ENCODE results near the gene INF2. TPM values are rescaled to one million over a fixed set of nuclear protein-coding genes. Genes with fewer than 3 reads are reported as not detected.

INF2 gene
- total RNA-seq, 3 donors from 2014 or later (not counting 1 experiment from before 2014, with no cell fraction given): 12.7 to 21.9 (median 15.3) TPM

- Mint-ChIP-seq H3K9me3 (no peaks in the 10 kb centered on the region), H3K27ac (peak overlapping the region in 1 of 2 donors; percentile 24), H3K36me3 (no peaks in the 10 kb centered on the region), H3K4me3 (peak overlapping the region; percentile 52), H3K27me3 (ENCODE audit: low read depth in 2 of 2) (no peaks in the 10 kb centered on the region), H3K4me1 (peaks cover 13 to 32% of the 10 kb centered on the region in 2 donors)
- H3K4me3 ChIP-seq (ENCODE audit: low read length): peak overlapping the region; percentile 44
- intact Hi-C loops (cut with micrococcal nuclease): no loop called here
- no peaks in the 10 kb centered on the region for H3K9me3 ChIP-seq (ENCODE audit: control insufficient read depth, insufficient read depth, low read length)
- H3K27me3 ChIP-seq (ENCODE audit: control insufficient read depth, insufficient read depth, low read length): no peaks in the 10 kb centered on the region
- peak in 2 of 3 donors; percentile 38 to 54 for ATAC-seq
- no peak overlapping the region for H3K27ac ChIP-seq (ENCODE audit: low read length)
- H3K4me1 ChIP-seq (ENCODE audit: control insufficient read depth, insufficient read depth, low read length): peaks cover 57% of the 10 kb centered on the region
- no peak for TF ChIP-seq CTCF (IDR thresholded peaks at IDR 0.05)
- DNase-seq: peak in 1 of 2 donors; percentile 35
- no peaks in the 10 kb centered on the region for H3K36me3 ChIP-seq (ENCODE audit: control insufficient read depth, insufficient read depth, low read length)
- WGBS (ENCODE audit: insufficient coverage): 12% methylated on average over 50 of the region's 50 CpGs
These were observed 678 bp downstream of the INF2 start for GRCh38 chr14:104689881-104690711.

- 85% methylated on average over 16 of the region's 16 CpGs for WGBS (ENCODE audit: insufficient coverage)
- no peaks in the 10 kb centered on the region for H3K36me3 ChIP-seq (ENCODE audit: control insufficient read depth, insufficient read depth, low read length)
- H3K4me1 ChIP-seq (ENCODE audit: control insufficient read depth, insufficient read depth, low read length): peaks cover 66% of the 10 kb centered on the region
- intact Hi-C loops (cut with micrococcal nuclease): no loop called here
- no peak for TF ChIP-seq CTCF (IDR thresholded peaks at IDR 0.05)
- Mint-ChIP-seq H3K27me3 (ENCODE audit: low read depth in 2 of 2) (no peaks in the 10 kb centered on the region), H3K9me3 (no peaks in the 10 kb centered on the region), H3K4me1 (peaks cover 16 to 37% of the 10 kb centered on the region in 2 donors), H3K4me3 (no peak overlapping the region), H3K27ac (no peak overlapping the region), H3K36me3 (no peaks in the 10 kb centered on the region)
- no peaks in the 10 kb centered on the region for H3K27me3 ChIP-seq (ENCODE audit: control insufficient read depth, insufficient read depth, low read length)
- no peak for ATAC-seq
- H3K4me3 ChIP-seq (ENCODE audit: low read length): no peak overlapping the region
- peak in 1 of 2 donors; percentile 20 for DNase-seq
- no peak overlapping the region for H3K27ac ChIP-seq (ENCODE audit: low read length)
- no peaks in the 10 kb centered on the region for H3K9me3 ChIP-seq (ENCODE audit: control insufficient read depth, insufficient read depth, low read length)
These were observed 1.5 kb downstream of the INF2 start for GRCh38 chr14:104690861-104691455.

- Histone ChIP-seq H3K4me1 (ENCODE audit: control insufficient read depth, insufficient read depth, low read length) (peaks cover 64% of the 10 kb centered on the region), H3K27ac (ENCODE audit: low read length) (no peak overlapping the region), H3K27me3 (ENCODE audit: control insufficient read depth, insufficient read depth, low read length) (no peaks in the 10 kb centered on the region), H3K9me3 (ENCODE audit: control insufficient read depth, insufficient read depth, low read length) (no peaks in the 10 kb centered on the region), H3K36me3 (ENCODE audit: control insufficient read depth, insufficient read depth, low read length) (no peaks in the 10 kb centered on the region), H3K4me3 (ENCODE audit: low read length) (no peak overlapping the region)
- no peak for ATAC-seq
- no peaks in the 10 kb centered on the region for H3K9me3 Mint-ChIP-seq
- no peak for DNase-seq
- intact Hi-C loops (cut with micrococcal nuclease): no loop called here
- no peak overlapping the region for H3K4me3 Mint-ChIP-seq
- TF ChIP-seq CTCF (IDR thresholded peaks at IDR 0.05): no peak
- no peaks in the 10 kb centered on the region for H3K36me3 Mint-ChIP-seq
- WGBS (ENCODE audit: insufficient coverage): 95% methylated on average over 19 of the region's 19 CpGs
- H3K27me3 Mint-ChIP-seq (ENCODE audit: low read depth in 2 of 2): no peaks in the 10 kb centered on the region
- H3K4me1 Mint-ChIP-seq: peaks cover 19 to 42% of the 10 kb centered on the region in 2 donors
- H3K27ac Mint-ChIP-seq: no peak overlapping the region
These were observed 2.3 kb downstream of the INF2 start for GRCh38 chr14:104691546-104692260.
